Activated T-helper 9 cell treated with anti-CD3 and anti-CD28 coated beads, Interleukin-2, amount 50 U/mL, for 16 hours (primary cell): Measurements from ENCODE around the gene IP6K3.
A peak's percentile ranks its signal among the peaks of the same experiment; 100 is the strongest.

Experiments used
- DNase-seq: peaks from one replicate; pipeline ENCODE4 v3.0.0-alpha.2; 2020; ENCODE audit warnings: low read depth

IP6K3 gene

DNA sequence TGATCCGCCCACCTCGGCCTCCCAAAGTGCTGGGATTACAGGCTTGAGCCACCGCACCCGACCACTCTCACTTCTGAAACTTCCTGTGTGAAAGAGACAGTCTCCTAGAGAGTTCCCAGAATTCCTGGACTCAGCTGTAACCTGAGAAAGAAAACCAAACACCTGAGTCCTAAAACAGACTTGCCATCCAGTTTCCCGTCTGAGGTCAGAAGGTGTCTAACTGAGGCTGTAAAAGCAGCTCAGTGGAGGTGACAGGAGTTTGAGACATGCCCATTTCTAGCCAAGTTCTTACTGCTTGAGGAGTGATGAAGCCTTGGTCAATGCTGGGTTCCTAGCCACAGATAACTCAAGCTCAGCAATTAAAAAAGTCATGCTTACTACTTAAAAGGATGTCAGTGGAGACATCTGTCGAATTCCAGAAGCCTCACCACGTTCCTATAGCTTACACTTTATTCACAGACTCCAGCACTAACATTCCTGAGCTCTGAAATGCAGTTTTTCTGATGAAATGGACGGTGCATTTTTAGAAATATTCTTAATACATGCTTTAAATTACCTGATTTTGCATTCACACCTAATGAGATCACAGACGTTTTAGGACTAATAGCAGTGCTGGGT is 41.3 kb downstream of the IP6K3 start:
- DNase-seq, result no peak

DNA sequence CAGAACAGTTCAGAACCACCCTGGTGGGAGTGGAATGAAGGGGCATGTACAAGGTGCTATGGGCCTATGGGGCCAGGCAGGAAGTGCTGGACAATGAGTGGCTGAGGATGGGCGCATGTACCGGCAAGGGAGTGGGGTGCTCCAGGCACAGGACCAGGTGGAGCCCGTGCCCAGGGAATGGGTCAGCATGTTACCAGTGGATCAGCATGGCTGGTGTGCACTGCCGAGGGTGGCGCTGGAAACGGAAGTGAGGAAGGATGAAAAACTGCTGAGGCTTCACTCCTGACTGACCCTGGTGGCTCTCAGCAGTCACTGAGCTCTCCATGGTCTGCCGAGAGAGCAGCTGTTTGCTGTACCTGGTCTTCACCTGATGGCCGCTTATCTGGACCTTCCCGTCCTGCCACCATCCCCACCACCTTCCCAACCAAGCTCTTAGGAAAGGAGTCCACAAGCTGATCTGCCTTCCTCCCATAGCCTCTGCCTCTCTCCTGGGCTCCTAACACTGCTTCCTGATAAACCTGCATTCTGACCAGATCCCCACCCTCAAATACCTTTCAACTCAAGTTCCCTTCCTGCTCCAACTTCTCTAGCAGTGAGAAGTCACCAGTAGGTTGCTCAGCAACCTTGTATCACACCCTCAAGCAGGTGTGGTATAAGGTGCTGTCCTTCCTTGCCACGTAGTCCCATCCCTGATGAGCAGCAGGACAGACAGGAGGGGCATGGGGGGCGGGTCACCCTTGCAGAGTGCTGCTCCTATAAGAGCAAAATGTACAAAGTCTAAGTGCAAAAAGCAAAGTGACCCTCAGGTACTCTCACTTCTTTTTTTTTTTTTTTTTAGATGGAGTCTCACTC is 42.3 kb downstream of the IP6K3 start:
- no peak for DNase-seq

DNA sequence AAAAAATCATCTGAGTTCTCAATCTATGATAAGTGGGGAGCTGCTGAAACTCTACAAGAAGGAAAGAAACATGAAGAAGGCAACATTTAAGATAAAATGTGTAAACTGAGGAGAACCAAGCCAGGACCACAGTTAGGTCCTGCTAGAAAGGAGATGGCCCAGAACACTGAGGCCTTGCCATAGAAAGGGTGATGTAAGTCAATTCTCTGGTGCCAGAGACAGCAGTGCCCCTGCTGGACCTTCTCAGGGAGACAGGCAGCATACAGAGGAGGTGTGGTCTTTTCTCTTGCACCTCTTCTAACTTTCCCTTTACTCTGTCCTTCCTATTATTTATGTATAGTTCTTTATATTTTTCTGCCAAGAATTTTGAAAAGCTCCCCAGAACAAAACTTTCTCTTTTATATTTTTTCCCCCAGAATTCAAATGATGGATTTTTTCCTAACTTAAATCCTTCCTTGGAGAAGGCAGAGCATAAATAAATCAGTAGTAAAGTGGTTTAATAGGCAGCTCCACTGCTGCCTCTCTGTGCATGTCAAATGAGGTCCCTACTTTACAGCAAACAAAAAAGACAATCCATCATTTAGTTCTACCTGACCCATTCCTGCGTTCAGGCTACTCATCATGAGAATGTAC is 44.2 kb downstream of the IP6K3 start:
- no peak for DNase-seq

DNA sequence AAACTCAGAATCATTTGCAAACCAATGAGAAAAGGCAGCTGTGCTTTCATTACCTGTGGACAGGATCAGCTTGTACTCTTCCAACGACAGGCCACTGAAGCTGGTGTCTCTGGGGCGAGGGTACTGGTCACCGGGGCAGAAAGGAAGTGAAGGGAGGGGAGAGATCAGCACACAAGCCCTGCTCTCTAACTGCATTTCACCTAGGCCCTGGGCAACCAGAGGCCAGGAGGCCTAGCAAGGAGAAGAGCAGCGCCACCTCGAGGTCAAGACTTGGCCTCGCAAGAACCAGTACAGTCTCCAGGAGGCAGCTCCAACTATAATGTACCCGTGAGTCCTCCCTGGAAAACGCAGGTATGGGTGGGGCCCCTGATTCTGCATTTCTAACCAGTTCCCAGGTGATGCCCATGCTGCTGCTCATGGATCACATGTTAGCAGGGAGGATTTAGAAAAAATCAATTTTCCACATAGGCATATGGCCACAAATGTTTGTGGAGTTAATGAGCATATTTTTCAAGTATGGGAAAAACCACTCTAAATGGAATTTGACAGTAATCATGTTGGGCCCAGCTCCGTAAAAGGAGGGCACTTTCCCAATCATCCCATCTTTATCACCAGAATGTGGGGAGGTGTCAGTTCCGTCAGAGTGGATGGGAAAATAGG is 46.2 kb downstream of the IP6K3 start:
- peak; percentile 56 for DNase-seq

DNA sequence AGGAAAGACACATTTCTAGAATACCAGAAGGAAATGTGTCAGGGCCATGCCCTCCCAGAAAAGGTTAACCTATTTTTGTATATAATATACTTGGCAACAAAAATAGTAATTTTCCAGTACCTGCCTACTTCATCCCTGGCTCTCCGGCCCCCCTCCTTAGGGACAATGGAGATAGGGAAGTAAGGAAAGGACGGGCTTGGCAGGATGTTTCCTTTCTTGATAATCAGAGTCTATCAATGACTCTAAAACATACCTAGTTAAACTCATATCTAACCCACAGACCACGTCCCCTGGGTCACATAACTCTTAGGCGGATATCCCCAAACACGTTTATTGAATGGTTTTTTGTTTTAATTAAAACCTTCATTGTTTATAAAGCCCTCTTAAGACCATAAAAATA is 47.0 kb downstream of the IP6K3 start:
- no peak for DNase-seq

DNA sequence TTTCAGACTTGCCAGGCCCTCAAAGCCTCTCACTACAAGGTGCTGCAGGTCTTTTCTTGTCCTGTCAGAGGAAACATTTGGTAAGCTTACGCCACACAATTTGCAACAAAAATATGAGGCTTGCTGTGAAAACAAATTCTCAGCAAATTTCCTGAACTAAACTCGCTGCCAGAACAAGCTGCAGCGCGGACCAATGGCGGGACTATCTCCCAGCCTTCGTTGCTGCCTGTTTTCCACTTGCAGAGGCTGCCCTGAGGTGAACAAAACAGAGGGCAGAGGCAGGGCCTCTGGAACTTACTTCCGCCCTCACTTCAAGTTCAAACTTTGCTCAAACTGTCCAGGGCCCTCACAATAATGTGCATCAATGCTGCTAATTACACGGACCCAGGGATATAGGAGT is 47.6 kb downstream of the IP6K3 start:
- no peak for DNase-seq

DNA sequence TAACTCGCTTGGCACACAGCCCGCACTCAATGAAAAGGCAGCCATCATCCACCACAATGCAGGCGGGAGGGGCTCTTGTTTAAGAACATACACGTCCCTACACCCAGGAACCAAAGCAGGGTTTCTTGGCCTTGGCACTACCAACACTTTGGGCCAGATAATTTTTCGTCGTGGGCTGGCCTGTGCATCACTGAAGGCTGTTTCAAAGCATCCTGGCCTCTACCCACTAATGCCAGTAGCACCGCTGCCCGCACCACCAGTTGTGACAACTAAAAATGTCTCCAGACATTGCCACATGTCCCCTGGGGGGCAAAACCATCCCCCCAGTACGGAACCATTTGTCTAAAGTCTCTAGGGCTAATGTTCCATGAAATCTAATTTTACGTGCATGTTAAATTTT is 48.2 kb downstream of the IP6K3 start:
- DNase-seq, result no peak

DNA sequence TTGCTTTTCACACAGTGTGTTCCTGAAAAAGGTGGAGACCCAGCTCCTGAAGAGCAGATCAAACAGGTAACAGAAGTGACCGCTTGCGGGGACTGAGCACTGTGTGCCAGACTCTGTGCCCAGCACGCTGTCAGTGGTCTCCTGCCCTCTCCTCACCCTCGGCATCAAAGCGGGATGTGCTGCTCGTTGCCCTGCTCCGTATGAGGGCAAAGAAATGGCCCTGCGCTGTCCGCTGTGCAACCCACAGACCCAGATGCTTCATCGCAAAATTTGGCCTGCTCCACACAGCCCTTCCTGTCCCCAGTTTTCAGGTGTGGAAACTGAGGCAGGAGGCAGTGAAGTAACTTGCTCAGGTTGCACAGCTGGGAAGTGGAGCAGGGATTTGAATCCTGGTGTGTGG is 48.9 kb downstream of the IP6K3 start:
- no peak for DNase-seq

DNA sequence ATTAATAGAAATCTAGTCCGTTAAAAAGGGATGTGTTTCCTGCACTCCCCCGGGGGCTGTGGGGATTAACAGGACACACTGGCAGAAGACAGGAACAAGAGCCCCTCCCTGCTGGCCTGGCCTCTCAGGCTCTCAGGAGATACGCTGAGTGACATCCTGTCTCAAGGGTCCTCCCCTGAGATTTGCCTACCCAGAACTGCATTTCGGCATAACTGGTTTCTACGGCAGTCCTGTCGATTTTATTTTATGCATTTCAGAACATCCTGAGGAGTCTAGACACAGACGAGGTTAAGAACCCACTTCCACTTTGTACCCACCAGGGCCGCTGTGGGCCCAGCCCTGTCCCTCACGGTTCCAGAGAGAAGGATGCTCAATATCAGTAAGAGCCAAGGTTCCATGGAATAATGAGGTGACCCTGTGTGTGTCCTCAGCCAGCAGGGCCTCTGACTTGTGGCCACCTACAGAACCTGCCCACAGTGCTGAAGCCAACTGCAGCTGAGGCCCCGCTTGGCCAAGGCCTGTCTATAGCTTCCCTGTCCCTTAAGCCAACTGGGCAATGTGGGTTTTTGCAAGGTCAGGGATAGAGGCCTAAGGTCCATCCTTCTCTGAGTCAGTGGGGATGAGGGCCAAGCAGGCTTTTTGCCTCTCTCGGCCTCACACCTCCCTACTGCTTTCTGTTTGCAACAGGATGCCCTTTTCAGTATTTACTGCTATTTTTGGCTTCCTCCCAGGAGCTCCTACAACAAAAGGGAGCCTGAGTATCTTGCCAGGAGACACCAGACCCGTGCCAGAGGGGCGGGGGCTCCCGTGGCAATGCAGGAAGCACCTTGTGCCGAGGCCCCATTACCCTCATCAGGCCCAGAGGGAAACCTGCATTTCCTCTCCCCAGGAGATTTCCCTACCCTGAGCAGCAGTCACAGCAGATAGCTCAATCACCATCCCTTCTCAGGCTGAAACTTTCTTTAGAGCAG is 49.9 kb downstream of the IP6K3 start:
- no peak for DNase-seq

DNA sequence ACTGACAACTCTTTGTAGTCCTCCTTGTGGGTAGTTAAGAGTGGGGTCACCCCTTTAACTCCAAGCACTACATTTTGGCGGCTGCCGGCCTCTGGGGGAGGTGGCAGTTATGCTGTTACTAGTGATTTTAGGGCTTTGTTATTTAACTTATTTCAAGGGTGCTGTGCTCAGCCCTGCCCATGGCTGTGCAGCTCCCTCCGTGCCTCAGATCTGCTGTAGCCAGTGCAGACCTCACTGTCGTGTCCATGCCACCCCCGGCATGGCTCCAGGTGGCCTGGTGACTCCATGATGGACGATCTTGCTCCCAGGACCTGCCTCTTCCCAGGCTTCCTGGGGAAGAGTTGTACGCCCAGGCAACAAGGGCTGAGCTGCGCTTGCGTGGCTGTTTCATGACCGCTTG is 50.6 kb downstream of the IP6K3 start:
- no peak for DNase-seq

DNA sequence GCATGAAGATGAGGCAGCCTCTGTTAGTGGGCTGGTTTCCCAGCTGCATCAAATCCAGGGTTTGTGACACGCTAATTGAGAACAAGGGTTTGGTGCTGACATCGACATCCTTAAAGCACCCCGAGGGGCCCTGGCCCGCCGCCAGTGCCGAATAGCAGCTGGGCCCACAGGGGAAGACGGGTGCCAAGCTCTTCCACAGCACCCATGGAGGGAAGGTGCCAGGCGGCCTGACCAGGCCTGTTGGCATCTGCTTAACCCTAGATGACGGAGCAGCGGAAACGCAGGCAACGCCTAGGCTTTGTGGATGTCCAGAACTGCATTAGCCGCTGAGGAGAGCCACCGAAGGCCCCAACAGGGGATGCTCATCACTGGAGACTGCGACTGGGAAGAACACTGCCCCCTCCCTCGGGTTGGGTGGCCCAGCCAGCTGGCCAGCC is 51.2 kb downstream of the IP6K3 start:
- no peak for DNase-seq

DNA sequence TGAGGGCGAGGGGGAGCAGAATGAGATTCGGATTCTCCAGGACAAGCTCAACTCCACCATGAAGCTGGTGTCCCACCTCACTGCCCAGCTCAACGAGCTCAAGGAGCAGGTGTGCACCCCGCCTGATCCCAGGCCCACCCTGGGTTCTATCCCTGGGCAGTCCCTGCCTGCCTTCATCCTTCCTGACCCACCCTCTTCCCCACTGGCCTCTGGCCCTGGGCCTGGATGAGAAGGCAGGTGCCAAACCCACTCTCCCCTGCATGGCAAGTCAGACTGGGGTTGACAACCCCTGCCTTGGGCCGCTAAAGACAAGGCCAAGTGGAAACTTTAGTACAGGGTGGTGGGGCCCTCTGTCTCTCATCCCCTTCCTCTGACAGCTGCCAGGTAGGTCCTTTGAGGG is 51.7 kb downstream of the IP6K3 start:
- no peak for DNase-seq

DNA sequence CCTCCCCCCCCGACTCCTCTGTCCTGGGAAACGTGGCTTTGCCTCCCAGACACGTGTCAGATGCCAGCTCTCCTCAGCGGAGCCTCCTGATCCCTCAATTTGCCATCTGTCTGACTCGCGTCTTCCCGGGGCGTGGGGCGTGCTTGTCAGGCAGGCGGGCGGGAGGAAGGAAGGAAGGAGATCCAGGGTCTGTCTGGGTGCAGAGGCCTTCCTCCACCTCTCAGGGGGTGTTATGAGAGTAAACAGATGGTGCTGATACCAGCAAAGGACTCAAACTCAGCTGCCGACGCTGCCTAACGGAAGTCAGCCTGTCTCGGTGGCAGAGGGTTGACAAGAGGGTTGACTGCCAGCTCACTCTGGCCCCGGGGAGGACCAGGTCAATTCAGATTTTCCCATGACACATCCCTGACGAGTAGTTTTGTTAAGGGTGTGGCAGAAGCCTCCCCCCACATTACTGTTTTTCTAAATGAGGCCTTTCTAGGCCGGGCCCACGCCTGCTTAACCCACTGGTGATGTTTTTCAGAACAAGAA is 52.2 kb downstream of the IP6K3 start:
- peak; percentile 62 for DNase-seq

DNA sequence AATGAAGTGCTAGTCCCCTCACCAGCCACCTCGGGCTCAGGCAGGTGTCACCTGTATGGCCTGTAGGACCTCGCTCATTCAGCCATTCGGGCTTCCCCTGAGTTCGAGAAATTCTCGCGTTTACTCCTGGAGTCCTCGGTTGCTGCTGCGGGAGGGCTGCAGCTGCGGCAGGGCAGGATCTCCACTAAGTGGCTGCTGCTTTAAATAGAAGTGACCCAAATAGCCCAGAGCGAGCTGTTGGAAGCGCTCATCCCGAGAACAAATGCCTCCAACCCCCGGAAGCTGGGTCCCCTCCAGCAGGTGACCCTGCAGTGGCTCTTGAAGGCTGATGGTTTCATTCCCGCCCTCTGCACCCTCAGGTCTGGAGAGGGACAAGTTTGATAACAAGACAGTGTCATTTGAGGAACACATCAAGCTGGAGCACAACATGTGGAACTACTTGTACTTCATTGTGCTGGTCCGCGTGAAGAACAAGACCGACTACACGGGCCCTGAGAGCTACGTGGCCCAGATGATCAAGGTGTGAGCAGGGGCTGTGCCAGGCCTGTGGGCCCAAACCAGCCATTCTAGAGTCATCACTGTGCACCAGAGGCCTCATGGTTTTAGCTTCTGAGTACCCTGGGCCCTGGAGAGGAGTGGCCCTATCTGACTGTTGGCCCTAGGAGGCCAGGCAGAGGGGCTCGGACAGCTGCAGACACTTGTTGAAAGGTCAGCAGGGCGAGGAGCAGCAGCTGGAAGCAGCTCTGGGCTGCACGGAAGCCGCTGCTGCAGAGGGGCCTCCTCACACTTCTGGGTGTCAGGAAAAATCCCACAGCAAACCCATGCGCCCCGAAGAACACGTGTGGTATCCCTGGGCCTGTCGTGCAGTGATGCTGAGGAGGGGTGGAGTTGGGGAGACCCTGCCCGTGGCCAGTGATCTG is 53.3 kb downstream of the IP6K3 start:
- DNase-seq, result no peak

DNA sequence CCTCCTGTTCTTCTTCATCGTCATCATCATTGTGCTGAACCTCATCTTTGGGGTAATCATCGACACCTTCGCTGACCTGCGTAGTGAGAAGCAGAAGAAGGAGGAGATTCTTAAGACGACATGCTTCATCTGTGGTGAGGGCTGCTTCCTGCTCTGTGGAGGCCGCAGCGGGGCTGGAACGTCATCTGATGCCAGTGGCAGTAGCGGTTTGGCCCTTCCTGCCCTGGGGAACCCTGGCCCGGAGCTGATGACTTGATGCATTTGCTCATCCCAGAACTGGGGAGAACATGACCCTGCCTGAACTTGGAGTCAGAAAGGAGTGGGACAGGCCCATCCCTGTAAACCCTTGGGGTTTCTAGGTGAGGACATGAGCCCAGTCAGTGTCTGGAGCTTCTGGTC is 53.9 kb downstream of the IP6K3 start:
- peak; percentile 40 for DNase-seq

DNA sequence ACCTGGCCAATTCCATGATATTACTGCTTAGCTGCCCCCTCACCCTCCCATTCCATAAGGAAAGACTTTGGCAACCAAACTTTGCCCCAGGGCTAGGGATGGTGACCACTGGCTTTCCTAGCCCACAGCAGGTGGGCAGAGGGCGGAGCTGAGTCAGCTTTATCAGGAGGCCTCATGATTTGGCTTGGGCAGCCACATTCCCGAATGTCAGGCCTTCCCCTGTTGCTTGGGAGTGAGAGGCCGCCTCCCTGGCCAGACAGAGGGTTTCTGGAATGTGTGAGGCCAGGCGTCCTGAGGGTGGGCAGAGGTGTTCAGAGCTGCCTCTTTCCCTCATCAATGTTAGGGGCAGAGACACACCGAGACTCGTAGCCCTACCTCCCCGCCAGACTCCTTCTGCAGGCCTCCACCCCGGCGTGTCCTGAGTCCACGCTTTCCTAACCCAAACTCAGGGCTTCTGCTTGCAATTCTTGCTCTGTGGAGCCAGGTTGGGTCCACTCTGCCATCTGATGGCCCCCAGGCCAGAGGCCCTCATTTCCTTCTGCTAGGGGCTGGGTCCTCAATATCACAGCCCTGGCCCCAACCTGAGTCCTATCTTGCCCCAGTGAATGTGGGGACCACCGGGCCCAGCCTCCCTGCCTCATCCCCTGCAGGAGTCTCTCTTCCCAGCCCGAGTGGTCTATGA is 54.5 kb downstream of the IP6K3 start:
- no peak for DNase-seq

DNA sequence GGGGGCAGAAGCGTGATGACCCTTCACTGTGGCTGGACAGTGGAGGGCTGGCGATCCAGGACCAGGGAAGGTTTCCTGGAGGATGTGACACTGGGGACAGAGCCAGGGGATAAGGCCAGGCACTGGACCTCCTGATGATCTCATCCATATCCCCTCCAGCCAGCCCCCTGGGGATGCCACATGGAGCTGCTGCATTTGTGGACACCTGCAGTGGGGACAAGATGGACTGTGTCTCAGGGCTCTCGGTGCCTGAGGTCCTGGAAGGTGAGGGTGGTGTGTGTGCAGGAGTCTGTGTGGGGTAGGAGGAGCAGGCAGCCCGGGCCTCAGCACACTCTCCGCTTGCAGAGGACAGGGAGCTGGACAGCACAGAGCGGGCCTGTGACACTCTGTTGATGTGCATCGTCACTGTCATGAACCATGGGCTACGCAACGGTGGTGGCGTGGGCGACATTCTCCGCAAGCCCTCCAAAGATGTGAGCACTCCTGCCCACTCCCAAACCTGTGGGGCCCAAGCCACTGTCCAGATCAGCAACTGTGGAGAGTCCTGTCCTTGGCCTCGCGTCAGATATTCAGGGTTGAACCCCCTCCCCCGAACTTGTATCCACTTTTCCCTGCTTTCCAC is 55.1 kb downstream of the IP6K3 start:
- no peak for DNase-seq

DNA sequence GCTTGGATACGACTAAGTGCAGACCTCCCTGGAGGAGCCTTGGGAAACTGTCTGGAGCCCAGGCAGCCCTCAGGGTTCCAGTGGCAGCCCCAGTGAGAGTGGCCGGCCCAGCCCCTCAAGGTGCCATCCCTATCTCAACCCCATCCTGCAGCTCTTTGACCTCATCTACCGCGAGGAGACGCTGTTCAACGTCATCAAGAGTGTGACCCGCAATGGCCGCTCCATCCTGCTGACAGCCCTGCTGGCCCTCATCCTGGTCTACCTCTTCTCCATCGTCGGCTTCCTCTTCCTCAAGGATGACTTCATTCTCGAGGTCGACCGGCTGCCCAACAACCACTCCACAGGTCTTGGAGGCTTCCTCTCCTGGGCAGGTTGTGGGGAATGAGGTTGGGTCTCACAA is 55.9 kb downstream of the IP6K3 start:
- DNase-seq, result no peak

DNA sequence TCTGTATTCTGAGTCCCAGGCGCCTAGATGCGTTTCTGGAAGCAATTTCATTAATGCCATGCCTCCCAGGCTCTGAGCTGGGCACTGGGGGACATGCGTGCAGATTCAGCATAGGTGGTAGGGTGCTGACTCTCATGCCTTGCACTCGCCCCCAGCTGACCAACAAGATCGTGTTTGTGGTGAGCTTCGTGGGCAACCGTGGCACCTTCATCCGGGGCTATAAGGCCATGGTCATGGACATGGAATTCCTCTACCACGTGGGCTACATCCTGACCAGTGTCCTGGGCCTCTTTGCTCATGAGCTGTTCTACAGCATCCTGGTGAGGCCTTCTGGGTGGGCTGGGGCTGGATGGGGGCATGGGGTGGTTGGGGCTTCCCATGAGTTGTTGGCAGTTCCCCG is 56.8 kb downstream of the IP6K3 start:
- DNase-seq, result no peak
